ENCODE data around the gene GID4. TPM values are rescaled to one million over a fixed set of nuclear protein-coding genes. Genes with fewer than 3 reads are reported as not detected.

GID4 gene
- polyA plus RNA-seq, 3 donors = 4.8 to 7.9 (median 5.9) TPM

DNA sequence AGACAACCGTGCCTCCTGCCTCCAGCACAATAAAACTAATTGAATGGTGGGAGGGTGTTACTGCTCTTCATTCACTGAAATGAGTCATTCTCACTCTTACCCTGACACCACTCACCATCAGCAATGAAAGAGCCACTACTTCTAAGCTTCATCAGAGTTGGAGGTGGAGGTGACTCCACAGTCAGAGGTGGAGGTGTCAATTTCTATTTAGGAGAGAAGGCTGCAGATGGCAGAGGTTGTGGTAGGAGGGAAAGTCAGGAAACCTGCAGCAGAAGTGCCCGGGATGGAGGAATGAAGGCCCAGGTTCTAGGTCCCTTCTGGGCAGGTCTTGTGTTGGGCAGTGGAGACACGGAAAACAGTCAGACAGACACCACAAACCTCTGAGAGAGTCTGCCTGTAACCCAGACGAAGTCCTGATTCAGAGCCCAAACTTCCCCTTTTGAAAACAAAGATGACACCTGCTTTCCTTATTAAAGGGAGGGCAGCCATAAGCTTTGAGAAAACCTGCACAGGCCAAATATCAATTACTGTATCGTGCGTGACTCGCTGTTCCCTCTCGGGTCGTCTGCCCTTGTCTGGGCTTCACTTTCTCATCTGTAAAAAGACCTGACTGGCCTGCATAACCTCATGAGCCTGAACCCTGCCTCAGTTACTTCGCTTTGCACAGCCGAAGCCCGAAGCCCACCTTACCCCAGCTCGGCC, 908 bp upstream of the GID4 start:
- WGBS, 3 donors = 4 to 6% (median 5%) methylated on average over 13 of the region's 13 CpGs
- H3K27ac ChIP-seq (ENCODE audit: low read depth, low read length) = no peak overlapping the region

- WGBS, 3 donors = 0 to 1% (median 1%) methylated on average over 47 to 78 of the region's 81 CpGs
- H3K27ac ChIP-seq (ENCODE audit: low read depth, low read length) = no peak overlapping the region
Observed at GRCh38 chr17:18039535-18040260, 490 bp downstream of the GID4 start.

DNA sequence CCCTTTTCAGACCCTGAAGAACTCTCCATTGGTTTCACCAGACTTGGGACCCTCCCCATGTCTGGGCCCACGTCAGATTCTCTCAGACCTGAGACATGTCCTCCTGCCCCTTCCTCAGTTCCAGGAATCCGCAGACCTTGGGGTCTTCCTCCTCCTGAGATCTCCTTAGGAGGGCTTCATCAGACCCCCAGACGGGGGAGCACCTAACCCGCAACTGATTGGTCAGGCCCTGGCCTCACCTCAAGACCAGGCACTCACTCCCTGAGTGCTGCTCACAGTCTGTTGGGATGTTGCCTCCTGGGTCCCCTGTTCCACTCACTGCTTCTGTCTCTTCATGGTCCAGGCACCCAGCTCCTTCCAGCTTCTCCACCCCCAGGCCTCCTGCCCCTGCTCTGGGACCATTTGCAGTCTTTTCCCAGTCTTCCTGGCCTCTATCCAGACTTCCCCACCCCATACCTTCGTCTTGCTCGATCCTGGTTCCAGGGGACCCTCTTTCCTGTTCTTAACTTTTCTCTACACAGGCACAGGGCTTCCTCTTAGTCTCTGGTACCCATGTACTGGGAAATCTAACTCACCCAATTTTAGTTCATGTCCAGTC, 1.2 kb downstream of the GID4 start:
- WGBS, 3 donors = 14 to 24% (median 21%) methylated on average over 6 of the region's 6 CpGs
- no peak overlapping the region for H3K27ac ChIP-seq (ENCODE audit: low read depth, low read length)

DNA sequence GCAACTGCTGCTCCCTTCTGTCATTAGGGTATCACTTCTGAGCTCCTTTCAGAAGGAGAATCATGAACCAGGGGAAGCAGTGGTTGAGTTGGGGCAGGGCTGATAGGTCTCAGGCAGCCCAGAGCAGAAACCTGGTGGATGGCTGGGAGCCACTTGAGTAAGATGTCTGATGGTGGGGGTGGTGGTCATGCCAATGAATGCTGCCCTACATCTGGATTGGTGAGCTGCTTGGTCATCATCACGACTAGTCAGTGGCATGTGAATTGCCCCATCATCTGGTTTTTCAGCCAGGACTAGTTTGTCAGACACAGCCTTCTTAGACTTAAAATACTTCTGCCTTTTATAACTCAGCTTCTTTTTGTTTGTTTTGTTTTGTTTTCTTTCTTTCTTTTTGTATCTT, 2.6 kb downstream of the GID4 start:
- WGBS, 3 donors = 43 to 69% (median 43%) methylated on average over 1 of the region's 1 CpG
- H3K27ac ChIP-seq (ENCODE audit: low read depth, low read length) = no peak overlapping the region

GRCh38 chr17:18042983-18043382, 3.8 kb downstream of the GID4 start:
- WGBS, 3 donors = 52 to 87% (median 84%) methylated on average over 8 of the region's 8 CpGs
- H3K27ac ChIP-seq (ENCODE audit: low read depth, low read length) = no peak overlapping the region

DNA sequence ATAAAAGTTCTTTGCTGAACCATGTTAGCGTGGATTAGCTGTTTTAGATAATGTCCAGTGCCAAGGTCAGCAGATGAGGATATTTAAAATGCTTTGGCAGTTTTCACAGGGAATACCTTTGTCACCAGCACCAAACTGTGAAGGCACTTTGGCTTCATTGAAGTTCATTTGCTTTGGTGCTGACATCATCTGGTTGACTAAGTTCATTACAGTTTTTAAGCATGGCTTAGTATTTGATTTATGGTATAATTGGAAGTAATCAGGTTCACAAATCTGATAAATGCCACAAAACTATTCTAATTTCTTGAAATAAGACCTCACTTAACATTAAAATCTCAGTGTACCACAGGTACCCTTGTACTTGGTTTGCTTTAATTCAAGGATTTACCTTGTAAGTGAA, 4.3 kb downstream of the GID4 start:
- WGBS, 3 donors = 19 to 83% (median 74%) methylated on average over 1 of the region's 1 CpG
- H3K27ac ChIP-seq (ENCODE audit: low read depth, low read length) = no peak overlapping the region

DNA sequence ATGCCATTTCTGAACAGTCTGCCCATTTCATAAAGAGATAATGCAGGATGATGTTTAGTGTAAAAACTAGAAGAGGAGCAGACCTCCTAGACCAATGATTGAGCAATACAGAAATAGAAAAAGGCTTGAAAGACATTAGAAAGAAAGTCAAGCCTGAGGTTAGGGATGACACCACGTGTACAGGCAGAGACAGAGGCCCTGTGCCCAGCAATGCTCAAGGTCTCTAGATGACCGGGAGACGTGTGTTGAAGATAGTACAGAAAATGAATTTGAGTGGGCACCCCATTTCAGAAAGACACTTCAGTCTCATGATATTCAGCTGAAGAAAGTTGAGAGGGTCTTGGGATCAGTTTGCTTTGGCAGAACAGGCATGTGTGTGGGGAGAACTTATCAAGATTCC, 5.4 kb downstream of the GID4 start:
- no peak overlapping the region for H3K27ac ChIP-seq (ENCODE audit: low read depth, low read length)
- WGBS, 3 donors = 77 to 87% (median 81%) methylated on average over 3 of the region's 3 CpGs

- 85 to 88% (median 87%) methylated on average over 3 of the region's 3 CpGs for WGBS, 3 donors
- no peak overlapping the region for H3K27ac ChIP-seq (ENCODE audit: low read depth, low read length)
Observed at GRCh38 chr17:18045691-18046350, 6.6 kb downstream of the GID4 start.

- no peak overlapping the region for H3K27ac ChIP-seq (ENCODE audit: low read depth, low read length)
- WGBS, 3 donors = 93 to 98% (median 93%) methylated on average over 6 of the region's 6 CpGs
Observed at GRCh38 chr17:18055597-18055996, 16.4 kb downstream of the GID4 start.

- no peak overlapping the region for H3K27ac ChIP-seq (ENCODE audit: low read depth, low read length)
- WGBS, 3 donors = 78 to 91% (median 86%) methylated on average over 3 of the region's 3 CpGs
Observed at GRCh38 chr17:18056214-18056613, 17.0 kb downstream of the GID4 start.

GRCh38 chr17:18059283-18059682, 20.1 kb downstream of the GID4 start:
- WGBS, 3 donors = 56 to 71% (median 59%) methylated on average over 5 of the region's 5 CpGs
- no peak overlapping the region for H3K27ac ChIP-seq (ENCODE audit: low read depth, low read length)

GRCh38 chr17:18064053-18064452, 24.8 kb downstream of the GID4 start:
- H3K27ac ChIP-seq (ENCODE audit: low read depth, low read length) = no peak overlapping the region
- WGBS, 3 donors = 59 to 75% (median 61%) methylated on average over 2 of the region's 2 CpGs

DNA sequence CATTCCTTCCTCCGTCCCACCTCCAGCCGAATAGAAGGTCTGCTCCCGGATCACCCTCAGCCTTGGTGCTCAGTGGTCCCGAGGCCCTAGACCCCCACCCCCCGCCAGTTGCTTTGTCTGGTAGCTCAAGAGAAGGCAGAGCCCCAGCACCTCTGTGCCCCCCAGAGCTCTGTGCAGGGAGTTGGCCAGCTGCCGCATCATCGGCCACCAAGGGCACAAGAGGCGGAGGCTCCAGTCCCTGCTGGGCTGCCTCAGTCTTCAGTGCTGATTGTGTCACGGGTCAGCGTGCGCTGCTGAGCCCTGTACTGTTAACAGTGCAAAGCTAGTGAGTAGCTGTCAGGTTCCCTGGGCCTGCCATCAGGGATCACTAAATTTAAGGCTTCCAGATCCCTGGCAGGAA, 26.3 kb downstream of the GID4 start:
- H3K27ac ChIP-seq (ENCODE audit: low read depth, low read length) = no peak overlapping the region
- 96 to 97% (median 97%) methylated on average over 11 of the region's 11 CpGs for WGBS, 3 donors

DNA sequence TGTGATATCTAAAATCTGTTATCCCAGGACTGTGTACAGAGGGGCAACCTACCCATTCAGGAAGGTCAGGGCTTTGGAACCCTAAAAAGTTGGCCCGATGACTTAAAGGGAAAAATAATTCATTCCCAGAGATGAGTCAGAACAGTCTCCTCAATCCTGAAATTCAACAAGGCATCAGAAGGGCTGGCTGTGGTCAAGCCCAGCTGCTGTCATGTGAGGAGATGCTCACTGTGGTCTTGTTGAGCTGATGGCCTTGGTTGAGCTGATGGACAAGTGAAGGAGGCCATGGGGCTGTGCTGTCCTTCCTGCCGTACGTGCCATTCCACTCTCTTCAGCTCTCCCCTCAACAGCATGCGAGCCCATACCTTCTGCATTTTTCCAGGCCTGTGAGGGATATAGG, 27.7 kb downstream of the GID4 start:
- 94 to 98% (median 97%) methylated on average over 4 of the region's 4 CpGs for WGBS, 3 donors
- H3K27ac ChIP-seq (ENCODE audit: low read depth, low read length) = no peak overlapping the region

- WGBS, 3 donors = 93 to 98% (median 97%) methylated on average over 2 of the region's 2 CpGs
- no peak overlapping the region for H3K27ac ChIP-seq (ENCODE audit: low read depth, low read length)
Observed at GRCh38 chr17:18069101-18069500, 29.9 kb downstream of the GID4 start.

GRCh38 chr17:18070861-18071340, 31.7 kb downstream of the GID4 start:
- no peak overlapping the region for H3K27ac ChIP-seq (ENCODE audit: low read depth, low read length)
- WGBS, 3 donors = 13 to 21% (median 15%) methylated on average over 8 of the region's 8 CpGs

DNA sequence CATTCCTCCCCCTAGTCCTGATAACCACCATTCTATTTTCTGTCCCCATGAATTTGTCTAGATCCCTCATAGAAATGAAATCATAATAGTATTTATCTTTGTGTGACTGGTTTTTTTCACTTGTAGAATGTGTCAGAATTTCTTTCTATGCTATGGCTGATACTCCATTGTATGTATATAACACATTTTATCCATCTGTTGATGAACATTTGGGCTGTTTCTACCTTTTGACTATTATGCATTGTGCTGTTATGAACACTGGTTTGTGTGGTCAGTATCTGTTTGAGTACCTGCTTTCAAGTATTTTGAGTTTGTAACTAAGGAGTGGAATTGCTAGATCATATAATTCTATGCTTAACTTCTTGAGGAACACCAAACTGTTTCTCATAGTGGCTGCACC, 32.5 kb downstream of the GID4 start:
- no peak overlapping the region for H3K27ac ChIP-seq (ENCODE audit: low read depth, low read length)

- no peak overlapping the region for H3K27ac ChIP-seq (ENCODE audit: low read depth, low read length)
- 68 to 76% (median 71%) methylated on average over 6 of the region's 6 CpGs for WGBS, 3 donors
Observed at GRCh38 chr17:18074566-18075272, 35.5 kb downstream of the GID4 start.
